GM18861 (cell line): ENCODE measurements around the gene EPHA4.

Experiments used
- ATAC-seq: cut with Tn5 transposase; IDR thresholded peaks from one replicate; pipeline ENCODE4 v1.9.1; 2021; ENCODE audit not compliant: unreplicated experiment

Gene EPHA4

GRCh38 chr2:221572219-221572820 is at the start of gene EPHA4:
TSS of gene EPHA4 (minus strand) at chr2:221572304. CDS start at chr2:221572248, 56 bp downstream.
- ATAC-seq: peak; percentile 87

DNA sequence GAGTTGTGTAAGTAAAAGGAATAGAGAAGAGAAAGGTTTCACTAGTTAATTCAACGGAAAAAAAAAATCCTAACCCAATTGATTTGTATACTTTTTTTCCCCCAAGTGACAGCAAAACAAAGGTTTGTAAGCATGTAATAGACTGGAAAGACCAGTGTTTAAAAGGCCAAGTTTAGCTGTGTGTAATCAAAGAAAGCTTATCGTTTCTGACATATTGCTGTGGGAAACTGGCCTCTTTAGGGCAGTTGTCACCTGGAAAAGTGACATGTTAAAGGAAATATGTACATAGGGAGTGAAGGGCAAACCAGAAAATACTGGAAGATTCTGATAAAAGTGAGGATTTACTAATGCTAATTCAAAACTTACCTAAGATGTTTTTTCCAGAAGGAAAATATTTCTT is 45.9 kb upstream of the EPHA4 start:
- ATAC-seq: no peak

DNA sequence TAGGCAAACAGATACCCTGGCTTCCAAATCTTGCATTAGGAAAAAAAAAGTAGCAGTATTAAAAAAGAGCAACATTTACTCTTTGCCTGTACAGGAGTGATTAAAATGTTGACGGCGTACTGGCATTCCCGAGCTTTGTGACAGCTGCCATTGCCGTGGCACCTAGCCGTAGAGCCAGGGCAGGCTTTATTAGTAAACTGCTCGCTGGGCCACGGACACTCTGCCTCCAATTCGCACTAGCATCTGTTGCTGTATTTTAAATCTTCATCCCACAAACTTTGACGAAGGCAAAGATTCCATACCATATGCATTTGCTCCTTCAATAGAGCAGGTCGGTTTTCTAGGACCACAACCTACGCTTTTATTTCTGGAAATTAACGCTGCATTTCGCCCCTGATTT is 44.5 kb upstream of the EPHA4 start:
- ATAC-seq: no peak

GRCh38 chr2:221614274-221614673 is 42.2 kb upstream of the EPHA4 start:
- ATAC-seq: no peak

DNA sequence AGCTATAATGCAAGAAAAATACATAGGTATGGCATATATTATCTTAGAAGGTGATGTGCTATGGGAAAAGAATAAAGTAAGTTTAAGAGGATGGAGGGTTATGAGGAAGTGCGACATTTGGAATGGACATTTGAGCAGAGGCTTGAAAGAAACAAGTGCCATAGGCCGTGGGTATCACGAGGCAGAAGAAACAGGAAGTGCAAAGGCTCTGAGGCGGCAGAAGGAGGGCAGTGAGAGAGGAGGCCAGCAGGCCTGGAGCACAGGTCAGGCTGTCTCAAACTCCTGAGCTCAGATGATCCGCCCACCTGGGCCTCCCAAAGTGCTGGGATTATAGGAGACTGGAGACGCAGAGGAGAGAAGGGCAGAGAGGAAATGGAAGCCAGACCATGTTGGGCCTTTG is 40.7 kb upstream of the EPHA4 start:
- ATAC-seq: no peak

- no peak for ATAC-seq
These were observed 40.1 kb upstream of the EPHA4 start for GRCh38 chr2:221612161-221612560.

DNA sequence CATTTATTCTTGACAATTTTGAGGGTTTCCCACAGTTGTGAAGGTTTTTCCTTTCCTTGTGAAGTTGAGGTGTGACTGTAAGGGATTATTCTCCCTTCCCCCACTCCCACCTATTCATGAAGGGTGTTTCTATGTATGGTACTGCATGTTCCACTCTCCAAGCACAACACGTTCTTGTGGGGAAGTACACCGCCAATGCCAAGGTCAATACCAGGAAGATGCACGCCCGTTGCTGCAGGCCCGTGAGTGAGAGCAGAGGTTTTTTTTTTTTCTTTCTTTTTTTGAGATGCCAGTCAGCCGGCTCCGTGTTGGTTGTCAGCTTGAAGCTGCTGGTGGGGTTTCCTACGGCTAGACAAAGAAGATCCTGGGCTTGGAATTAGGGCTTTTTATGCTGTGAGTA is 38.6 kb upstream of the EPHA4 start:
- ATAC-seq: no peak

- no peak for ATAC-seq
These were observed 38.2 kb upstream of the EPHA4 start for GRCh38 chr2:221610255-221610654.

DNA sequence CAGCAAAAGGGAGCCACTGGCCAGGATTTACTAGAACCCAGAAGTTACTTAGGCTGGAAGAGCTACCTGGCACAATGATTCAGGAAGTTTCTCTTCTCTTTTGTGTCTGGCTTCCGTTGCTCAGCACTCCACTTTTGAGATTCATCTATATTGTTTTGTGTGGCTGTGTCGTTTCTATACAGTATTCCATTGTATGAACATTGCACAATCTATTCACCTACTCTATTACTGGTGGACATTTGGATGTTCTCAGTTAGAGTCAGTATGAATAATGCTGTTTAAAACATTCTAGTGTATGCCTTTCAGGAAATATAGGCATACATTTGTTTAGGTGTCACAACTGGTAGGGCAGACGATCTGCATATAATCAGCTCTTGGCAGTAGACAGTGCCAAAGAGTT is 36.3 kb upstream of the EPHA4 start:
- no peak for ATAC-seq

DNA sequence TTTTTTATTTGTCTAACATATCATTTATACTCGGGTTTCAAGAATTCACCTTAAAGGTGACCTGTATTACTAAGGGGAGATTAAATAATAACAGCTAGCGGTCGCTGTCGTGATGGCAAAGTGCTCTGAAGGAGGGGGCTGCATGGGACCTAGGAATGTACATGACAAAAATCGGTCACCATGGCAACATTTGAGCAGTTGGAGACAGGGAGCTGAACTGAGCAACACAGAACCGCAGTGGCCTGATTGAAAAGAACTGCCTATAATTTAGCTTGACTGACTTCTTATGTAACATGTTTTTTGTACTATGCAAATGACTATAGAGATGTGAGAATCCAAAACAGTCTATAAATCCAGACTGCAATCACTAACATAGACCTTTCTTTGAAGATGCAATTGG is 34.3 kb upstream of the EPHA4 start:
- no peak for ATAC-seq

DNA sequence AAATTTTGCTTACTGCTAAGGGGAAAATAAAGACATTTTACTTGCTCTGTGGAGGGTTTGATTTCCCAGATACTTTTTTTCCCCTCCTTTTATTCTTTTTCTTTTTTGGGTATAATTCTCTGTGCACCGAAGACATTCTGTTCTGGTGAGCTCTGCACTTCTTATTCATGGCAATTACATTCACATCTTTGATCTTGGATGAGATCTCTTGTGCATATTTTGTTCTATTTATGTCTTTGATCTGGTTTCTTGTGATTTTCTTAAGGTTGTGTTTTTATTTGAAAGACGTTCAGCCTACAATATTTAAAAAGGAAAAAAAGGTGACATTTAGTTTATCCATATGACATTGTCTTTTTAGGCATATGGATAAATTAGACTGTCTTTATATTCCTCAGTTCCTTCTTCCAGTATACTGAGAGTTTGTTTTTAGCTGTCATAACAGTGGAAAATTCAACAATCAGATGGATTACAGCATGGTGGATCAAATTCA is 33.7 kb upstream of the EPHA4 start:
- no peak for ATAC-seq

- no peak for ATAC-seq
These were observed 30.8 kb upstream of the EPHA4 start for GRCh38 chr2:221602938-221603337.

GRCh38 chr2:221601376-221601775 is 29.3 kb upstream of the EPHA4 start:
- ATAC-seq: no peak

DNA sequence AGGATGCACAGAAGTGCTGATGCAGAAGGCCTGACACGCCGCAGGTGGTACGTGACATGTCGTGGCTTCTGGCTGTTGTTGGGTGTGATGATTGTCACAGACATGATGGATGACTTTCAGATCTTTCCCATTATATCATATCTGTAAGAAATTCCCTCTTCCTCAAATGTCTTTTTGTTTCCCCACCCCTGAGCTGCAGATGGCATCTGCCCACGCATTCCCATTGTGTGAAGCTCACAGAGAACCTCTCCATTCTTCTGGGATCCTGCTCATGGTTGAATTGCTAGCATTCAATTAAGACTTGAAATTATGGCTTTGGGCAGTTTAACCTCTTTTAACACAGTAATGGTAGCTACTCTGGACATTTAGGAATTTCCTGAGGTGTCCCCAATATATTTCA is 28.3 kb upstream of the EPHA4 start:
- no peak for ATAC-seq

GRCh38 chr2:221596192-221596591 is 24.1 kb upstream of the EPHA4 start:
- ATAC-seq: no peak

DNA sequence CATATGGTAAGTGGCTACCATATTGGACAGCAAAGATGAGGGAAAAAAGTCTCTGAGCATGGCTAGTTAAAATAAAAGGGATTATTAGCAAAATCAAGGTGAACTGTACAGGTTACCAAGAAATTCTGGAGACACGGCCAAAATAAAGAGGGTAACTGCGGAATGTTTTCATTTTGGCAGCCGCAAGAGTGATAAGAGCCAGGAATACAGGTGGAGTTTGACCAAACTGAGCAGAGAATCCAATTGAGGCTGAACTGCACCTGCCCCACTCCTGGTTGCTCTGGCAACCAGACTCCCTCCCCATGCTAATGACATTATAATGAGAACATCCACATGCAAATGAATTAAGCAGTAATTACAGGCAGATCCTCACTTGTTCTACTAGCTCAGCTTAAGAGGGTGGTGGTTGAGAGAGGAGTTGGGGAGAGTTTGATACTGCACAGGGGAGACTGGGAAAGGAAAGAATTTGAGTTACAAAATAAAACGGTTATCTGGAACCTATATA is 18.8 kb upstream of the EPHA4 start:
- no peak for ATAC-seq

DNA sequence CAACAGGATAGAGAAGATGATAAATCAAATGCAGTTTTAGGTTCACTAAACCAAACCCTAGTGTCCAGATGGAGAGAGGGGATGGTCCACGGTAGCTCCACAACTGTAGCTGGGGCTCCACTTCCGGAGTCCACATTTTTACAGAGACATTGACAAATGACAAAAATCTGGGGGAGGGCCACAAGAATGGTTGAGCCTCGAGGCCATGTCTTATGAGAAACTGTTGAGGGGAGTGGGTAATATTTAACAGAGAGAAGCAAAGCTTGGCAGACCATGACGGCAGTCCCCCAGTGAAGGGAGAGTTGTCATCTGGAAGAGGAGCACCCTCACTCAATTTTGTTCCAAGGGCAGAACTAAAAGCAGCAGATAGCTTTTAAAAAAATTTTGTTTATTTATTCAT is 17.6 kb upstream of the EPHA4 start:
- no peak for ATAC-seq

GRCh38 chr2:221588306-221588985 is 16.3 kb upstream of the EPHA4 start:
- ATAC-seq: no peak

DNA sequence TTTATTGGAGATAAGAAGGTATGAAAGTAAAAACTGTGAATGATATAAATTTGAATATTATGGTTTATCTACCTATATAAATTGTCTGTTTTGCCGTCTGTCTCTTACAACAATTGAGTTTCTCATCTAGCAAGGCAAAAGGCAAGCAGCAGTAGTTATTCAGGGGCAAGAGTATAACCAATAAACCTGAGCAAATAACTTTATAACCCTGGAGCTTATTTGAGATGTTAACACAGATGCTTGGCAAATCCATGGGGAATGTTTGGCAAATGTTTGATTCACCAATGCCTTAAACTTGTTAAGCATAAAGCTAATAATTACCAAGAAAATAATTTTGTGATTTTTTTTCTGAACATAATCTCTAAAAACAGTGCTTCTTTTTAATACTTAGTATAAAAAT is 9.9 kb upstream of the EPHA4 start:
- ATAC-seq: no peak

- ATAC-seq: no peak
These were observed 2.1 kb upstream of the EPHA4 start for GRCh38 chr2:221574231-221574570.

GRCh38 chr2:221573430-221574230 is 1.5 kb upstream of the EPHA4 start:
- ATAC-seq: peak; percentile 35
